GM21367 (cell line): ENCODE results near the gene ATXN2L.

Experiments
- ATAC-seq: cut with Tn5 transposase; IDR thresholded peaks from one replicate; pipeline ENCODE4 v1.9.1; 2021; ENCODE audit not compliant: unreplicated experiment

ATXN2L gene

DNA sequence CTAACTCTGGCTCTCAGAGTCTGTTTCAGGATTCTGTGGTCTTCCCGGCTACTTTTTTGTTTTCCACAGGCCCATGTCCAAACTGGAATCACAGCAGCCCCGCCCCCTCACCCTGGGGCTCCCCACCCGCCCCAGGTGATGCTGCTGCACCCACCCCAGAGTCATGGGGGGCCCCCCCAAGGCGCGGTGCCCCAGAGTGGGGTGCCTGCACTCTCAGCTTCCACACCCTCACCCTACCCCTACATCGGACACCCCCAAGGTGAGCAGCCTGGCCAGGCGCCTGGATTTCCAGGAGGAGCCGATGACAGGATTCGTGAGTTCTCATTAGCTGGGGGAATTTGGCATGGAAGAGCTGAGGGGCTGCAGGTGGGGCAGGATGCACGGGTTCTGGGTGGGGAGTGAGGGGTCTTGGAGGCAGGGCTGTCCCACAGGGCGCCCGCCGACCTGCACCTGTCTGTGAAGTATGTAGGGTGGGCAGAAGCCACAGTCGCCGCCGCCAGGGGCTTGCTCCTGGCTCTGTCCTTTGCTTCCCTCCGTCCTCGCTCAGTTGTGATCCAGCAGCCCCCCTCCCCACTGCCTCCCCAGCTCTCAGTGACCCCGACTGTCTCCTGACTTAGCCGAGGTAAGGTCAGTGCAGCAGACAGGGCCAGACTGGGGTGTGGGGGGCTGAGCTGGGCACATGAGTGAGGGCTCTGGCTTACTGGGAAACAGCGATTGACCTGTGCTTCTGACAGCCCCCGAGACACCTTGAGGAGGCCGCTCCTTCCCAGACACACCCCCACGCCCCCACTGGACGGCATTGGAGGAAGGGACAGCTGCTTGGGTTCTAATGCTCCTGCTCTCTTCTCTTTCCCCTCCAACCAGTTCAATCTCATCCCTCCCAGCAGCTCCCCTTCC lies 13.3 kb downstream of the ATXN2L start:
- no peak for ATAC-seq

DNA sequence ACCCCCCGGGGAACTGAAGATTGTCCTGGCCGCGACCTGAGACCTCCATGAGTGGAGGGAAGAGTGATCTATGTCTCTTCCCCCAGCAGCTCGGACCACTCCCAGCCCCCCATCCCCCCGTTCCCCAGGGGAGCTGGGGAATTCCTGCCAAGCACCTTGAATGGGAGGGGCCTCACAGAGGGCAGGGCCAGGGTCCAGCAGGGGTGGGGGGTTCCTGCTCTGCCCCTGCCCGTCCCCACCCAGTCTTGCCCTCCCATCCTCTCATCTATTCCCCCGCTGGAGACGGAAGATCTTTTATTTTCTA lies 13.9 kb downstream of the ATXN2L start:
- ATAC-seq, result no peak

DNA sequence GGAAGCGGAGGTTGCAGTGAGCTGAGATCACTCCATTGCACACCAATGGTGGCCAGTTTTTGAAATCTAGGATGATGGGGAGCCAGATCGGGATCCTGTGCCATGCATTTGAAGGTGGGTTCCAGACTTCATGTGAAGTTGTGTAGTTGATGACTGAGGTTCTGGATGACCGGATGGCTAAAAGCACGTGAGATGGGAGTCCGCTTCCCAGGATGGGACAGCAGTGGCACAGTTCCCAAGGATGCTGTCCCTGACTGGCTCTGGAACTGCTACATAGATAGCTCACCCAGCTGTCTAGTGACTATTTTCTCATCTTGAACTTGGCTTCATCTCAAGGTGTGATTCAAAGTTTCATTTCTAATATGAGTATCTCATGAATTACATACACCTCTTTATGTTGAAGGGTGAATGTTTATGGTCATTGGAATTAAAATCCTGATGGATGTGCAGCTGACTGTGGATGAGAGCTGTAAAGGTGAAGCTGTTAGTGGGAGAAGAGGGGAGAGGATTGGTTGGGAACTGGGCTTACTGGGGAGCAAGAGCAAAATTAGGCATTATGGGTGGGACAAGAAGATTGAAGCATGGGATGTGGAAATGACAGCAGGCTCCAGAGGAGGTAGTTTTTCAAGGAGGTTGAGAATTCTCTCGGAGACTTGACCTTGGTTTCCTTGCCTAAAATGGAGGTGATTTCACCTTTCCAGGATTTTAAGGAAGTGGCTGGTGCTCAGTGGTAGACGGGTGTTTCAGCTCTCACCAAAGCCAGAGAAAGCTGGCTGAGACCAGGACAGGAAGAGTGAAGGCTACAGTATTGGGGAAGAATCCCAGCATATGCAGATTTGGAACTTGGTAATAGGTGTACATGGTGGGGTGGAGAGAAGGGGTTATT lies 15.1 kb downstream of the ATXN2L start:
- ATAC-seq, result no peak

DNA sequence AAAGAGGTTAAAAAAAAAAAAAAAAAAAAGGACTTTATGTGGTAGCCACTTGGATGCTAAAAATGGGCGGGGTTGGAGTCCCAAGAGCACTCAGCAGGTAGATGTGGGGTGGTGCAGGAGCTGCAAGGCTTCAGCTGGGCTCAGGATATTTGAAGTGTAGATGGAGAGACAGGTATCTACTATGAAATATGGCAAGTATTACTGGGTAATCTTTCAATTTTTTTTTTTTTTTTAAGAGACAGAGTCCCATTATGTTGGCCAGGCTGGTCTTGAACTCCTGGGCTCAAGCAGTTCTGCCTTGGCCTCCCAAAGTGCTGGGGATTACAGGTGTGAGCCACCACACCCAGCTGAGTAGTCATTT lies 15.7 kb downstream of the ATXN2L start:
- ATAC-seq, result no peak

DNA sequence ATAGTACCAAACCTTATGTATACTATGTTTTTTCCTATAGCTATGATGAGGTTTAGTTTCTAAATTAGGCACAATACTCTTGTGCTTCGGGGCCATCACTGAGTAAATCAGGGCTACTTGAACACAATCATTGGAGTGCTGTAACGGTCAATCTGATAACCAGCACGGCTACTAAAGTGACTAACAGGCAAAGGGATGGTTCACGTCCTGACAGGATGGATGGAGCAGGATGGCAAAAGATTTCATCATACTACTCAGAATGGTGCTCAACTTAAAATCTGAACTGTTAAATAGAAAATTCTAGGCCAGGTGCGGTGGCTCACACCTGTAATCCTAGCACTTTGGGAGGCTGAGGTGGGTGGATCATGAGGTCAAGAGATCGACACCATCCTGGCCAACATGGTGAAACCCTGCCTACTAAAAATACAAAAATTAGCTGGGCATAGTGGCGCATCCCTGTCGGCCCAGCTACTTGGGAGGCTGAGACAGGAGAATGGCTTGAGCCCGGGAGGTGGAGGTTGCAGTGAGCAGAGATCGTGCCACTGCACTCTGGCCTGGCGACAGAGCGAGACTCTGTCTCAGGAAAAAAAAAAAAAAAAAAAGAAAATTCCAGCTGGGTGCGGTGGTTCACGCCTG lies 16.3 kb downstream of the ATXN2L start:
- no peak for ATAC-seq

DNA sequence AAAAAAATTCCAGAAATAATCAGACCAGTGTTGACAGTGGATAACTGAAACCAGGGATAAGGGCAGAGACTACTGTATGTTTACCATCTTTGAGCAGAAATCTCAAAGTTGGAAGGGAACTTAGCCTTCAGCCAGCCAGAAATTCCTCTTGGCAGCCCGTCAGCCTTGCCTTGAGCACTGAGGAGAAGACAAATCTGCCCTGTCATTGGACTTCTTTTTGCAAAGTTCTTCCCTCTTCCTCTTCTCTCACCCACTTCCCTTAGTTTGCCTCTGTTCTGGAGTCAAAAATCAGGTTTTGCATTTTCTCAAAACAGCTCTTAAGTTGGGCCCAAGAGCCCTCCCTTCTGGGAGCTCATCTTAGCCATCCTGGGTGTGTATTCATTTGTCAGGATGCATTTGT lies 17.1 kb downstream of the ATXN2L start:
- no peak for ATAC-seq

DNA sequence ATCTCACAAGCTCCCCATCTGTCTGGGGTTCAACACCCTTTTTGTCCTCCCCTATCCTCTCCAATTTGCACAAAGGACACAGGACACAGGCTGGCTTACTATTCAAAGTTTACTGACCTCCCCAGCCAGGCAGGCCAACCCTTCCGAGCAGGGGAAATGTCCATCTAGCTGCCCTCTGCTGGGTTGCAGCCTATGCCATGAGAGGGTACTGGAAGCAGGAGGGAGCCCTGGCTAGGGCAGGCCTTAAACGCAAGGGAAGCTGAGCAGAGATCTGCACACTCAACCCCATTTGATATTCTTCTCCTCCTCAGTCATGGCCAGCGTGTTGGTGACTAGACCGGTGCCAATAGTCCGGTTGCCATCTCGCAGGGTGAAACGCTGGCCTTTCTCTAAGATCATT lies 19.9 kb downstream of the ATXN2L start:
- no peak for ATAC-seq

DNA sequence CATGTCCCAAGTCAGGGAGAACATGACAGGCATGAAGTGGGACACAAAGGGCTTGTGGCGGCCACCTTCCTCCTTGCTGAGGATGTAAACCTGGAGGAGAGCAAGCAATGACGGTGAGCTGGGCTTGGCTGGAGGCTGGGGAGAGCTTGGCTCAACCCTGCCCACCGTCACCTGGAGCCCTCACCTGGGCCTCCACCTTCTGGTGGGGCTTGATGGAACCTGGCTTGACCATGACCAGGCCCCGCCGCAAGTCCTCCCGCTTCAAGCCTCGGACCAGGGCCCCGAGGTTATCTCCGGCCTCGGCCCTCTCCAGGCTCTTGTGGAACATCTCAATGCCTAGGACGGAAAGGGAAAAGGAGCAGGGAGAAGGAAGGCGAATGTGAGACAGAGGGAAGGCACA lies 21.0 kb downstream of the ATXN2L start:
- ATAC-seq, result no peak

DNA sequence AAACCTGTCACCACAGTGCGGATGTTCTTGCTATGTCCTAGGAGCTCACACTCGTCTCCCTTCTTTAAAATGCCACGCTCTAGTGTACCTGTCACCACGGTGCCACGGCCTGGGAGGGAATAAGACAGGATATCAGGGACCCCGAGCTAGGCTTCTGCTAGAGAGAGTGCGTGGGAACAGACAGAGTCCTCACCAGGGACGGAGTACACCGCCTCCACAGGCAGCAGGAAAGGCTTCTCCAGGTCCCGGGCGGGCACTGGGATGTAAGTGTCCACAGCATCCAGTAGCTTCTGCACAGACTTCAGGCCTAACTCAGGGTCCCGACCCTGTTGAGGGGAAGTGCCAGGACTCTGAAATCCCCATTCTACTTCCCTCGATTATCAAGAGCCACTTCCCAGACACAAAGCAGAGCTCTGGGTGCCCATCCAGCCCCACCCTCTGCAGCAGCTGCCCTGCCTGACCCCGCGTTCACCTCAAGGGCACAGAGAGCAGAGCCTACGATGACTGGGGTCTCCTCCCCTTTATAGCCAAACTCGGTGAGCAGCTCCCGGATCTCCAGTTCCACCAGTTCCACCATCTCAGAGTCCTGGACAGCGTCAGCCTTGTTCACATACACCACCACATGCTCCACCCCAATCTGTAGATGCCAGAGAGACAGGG lies 21.6 kb downstream of the ATXN2L start:
- ATAC-seq, result no peak

DNA sequence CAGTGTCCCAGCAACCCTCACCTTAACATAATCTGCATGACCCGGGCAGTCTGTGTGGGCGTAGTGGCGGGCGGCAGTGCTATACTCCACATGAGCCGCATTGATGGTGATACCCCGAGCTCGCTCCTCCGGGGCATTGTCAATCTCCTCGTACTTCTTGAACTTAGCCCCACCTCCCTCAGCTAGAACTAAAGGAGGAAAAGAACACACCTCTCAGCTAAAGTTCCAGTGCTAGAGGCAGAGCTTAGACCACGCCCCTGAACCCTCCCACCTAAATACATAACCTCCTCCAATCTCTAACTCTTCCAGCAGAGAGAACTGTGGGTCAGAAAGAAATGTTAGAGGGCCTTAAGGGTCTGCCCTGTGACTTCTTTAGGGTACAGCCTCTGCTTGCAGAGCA lies 22.5 kb downstream of the ATXN2L start:
- ATAC-seq, result no peak

DNA sequence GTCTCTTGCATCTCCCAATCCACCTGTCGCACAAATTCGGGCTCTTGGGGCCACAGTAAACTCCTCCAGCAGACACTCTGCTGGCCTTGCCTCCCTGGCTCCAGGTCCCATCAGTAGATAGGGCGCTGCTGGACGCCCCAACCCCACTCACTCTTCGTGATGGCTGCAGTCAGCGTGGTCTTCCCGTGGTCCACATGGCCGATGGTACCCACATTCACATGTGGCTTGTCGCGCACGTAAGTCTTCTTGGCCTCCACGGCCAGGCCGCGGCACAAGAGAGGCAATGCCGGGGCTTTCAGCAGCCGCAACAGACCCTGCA lies 22.9 kb downstream of the ATXN2L start:
- no peak for ATAC-seq

DNA sequence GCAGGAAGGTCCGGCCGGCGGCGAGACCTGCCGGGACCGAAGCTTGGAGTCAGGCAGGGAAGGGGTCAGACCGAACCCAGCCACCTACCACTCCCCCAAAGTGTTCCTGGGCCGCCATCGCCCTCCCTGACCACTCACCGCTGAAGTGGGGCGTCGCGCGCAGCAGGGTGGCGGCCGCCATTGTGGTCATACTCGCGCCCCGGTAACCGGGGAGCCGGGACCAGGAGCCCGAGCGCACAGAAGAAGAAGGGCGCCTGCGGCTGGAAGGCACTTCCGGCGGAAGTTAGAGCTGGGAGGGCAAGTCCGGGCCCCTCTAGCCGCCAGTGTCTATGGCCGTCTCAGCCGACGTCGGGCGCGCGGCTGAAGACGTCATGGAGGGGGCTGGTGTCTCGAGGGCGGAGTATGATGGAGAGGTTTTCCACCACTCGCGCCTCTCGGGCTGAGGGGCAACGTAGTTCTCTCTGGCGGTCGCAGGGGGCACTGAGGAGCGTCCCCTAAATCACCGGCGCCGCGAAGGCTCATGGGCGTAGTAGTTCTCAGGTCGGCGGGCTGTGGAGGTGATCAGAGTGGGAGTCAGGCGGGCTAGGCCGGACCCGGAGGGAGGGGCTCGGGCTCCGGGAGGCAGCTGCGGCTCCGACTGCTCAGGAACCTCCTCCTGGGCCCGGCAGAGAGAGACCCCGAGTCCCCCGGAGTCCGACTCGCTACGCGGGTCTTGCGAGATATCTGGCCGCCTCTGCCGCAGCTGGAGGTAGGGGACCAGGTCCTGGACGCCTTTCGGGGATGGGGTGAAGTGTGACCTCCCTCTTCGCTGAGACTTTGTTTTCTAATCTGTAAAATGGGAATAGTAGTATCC lies 23.5 kb downstream of the ATXN2L start, which contains the start of gene TUFM:
TUFM (minus strand) TSS at position 269 of the 853 bp plus-strand sequence; CDS start at position 190, 79 bp downstream.
- ATAC-seq, result peak; percentile 74

DNA sequence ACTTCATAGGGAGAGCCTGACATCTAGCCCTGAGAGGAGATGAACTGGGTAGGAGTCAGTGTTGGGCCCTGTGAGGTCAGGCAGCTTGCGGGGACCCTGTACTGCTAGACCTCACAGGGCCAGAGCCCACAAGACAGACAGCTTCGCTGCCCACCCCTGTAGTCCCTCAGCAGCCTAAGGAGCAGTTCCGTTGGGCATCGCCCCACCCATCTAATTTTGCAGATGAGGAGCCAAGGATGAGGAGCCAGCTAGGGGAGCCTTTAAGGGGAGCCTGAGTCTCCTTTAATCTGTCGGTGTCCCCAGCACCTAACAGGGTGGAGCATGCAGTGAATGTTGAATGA lies 24.1 kb downstream of the ATXN2L start:
- ATAC-seq, result no peak

DNA sequence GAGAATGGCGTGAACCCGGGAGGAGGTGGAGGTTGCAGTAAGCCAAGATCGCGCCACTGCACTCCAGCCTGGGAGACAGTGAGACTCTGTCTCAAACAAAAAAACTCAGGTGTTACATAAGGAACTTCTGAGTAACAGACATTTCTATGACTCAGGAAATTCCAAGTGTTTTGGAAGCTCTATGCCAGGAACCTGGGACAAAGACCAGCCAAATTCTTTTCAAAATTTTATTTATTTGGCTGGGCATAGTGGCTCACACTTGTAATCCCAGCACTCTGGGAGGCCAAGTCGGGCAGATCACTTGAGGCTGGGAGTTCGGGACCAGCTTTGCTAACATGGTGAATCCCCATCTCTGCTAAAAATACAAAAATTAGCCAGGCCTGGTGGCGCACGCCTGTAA lies 35.6 kb downstream of the ATXN2L start:
- ATAC-seq, result no peak

DNA sequence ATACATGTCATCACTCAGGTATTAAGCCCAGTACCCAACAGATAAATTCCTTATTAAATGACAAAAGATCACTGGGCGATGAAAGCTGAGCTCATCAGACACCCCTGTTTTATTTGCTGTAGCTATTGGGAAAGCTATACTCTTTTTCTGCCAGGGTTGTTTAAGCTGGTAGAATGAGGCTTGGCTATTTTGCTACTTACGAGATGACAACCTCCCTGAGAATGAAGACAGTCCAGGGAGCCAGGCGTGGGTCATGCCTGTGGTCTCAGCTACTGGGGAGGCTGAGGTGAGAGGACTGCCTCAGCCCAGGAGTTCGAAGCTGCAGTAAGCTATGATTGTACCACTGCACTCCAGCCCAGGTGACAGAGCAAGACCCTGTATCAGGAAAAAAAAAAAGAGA lies 36.5 kb downstream of the ATXN2L start:
- ATAC-seq, result no peak

DNA sequence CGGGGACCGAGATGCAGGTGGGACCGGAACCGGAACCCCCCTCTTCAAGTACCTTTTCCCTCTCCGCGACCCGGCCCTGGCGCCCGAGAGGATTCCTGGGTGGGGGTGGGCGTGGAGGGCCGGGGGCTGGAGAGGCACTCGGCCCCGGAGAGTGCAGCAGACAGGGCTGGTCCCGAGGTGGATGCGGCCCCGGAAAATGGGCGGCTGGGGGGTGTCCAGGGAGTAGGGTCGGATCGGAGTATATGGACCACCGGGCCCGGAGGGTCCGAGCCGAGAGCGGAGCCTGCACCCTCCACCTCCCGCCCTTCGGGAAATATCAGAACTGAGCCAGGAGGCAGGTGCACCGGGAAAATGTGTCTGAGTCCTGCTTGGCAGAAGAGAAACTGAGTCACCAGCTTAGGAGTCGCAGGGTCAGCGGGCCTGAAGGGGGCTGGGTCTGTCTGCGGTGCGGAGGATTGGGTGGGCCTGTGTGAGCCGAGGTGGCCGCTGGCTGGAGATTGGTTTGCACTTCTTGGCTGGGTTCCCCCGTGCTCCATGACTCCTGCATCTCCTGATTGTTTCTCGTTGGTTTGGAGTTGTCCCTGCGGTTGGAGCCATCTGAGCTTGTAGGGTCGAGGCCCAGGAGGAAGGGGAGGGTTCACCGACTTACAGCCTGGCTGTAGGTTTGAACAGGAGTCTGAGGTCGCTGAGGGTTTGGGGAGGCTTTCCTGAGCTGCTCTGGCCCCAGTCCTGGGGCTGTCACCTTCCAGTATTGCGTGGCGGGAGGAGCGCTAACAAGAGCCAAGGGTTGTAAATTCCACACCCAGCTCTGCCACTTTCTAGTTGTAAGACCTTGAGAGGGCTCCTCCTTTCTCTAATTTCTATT lies 41.4 kb downstream of the ATXN2L start:
- no peak for ATAC-seq

DNA sequence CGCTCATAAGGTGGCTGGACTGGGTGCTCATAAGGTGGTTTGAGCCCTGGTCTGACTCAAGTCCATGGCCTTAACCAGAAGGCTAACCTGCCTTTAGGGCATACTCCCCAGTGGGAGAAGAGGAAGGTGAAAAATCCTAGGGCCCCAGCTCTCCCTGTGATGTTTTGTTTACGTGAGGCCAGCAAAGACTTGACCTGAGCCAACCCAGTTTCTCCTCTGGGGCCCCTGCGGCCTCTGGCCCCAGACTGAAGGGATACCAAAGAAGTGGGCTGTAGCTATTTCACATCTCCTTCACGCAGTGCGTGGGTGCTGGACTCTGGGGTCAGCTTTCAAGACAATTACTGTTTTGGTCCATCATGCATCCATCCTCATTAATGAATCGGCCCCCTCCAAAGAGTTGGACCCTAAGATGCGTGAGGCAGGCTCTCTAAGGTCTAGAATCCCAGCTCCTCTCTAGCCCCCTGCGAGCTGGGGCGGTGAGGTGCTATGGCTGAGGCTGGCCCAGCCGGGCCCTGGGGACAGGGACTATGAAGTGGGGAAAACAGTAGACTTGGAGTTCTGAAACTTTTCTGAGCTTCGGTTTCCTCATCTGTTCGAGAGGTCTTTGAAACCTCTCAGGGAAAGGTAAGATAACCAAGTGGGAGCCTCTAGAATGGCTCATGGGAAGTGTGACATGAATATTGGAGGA lies 42.3 kb downstream of the ATXN2L start:
- no peak for ATAC-seq

DNA sequence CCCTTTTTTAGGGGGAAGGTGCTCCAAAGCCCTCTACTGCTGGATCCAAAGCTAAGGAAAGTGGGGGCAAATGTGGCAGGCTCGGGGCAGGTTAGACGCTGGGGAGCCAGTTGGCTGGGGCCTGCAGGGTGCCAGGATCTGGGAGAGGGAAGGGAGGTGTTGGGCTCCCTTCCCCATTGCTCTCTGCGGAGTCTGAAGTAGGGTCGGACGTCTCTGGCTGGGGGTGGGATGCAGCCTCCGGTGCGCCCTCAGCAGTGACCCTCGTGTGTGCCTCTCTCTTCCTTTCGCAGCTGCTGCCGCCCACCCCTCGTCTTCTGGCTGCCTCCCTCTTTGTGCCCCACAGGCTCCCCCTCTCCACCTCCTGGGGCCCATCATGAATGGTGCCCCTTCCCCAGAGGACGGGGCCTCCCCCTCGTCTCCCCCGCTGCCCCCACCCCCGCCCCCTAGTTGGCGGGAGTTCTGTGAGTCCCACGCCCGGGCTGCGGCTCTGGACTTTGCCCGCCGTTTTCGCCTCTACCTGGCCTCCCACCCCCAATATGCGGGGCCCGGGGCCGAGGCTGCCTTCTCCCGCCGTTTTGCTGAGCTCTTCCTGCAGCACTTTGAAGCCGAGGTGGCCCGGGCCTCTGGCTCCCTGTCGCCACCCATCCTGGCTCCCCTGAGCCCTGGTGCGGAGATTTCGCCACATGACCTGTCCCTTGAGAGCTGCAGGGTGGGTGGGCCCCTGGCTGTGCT lies 43.1 kb downstream of the ATXN2L start:
- ATAC-seq, result no peak

DNA sequence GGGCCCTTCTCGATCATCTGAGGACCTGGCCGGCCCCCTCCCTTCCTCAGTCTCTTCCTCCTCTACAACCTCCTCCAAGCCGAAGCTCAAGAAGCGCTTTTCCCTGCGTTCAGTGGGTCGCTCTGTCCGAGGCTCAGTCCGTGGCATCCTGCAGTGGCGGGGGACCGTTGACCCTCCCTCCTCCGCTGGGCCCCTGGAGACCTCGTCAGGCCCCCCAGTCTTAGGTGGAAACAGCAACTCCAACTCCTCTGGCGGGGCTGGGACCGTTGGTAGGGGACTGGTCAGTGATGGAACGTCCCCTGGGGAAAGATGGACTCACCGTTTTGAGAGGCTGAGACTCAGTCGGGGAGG lies 43.6 kb downstream of the ATXN2L start:
- no peak for ATAC-seq
